Osteoblast (primary cell): ENCODE measurements around the gene DTL. TPM values are rescaled to one million over a fixed set of nuclear protein-coding genes. Genes with fewer than 3 reads are reported as not detected.

Experiments
- DNase-seq: peaks from one replicate; pipeline ENCODE4 v3.0.0; 2011; ENCODE audit warnings: low spot score, mixed read lengths; ENCODE audit not compliant: insufficient read length; ENCODE audit errors: missing footprints
- H2AFZ ChIP-seq: 2 replicates; pipeline ENCODE4 v1.6.0; 2011; ENCODE audit warnings: mild to moderate bottlenecking, low read length
- H3K27ac ChIP-seq: 2 replicates; pipeline ENCODE4 v1.5.1; 2011; ENCODE audit warnings: mild to moderate bottlenecking, low read depth, low read length, moderate library complexity
- H3K27me3 ChIP-seq: 2 replicates; pipeline ENCODE4 v1.6.0; 2012; ENCODE audit warnings: mild to moderate bottlenecking, control low read depth, inconsistent platforms, low read length, moderate library complexity; ENCODE audit not compliant: insufficient read depth
- H3K36me3 ChIP-seq: 2 replicates; pipeline ENCODE4 v1.5.1; 2011; ENCODE audit warnings: mild to moderate bottlenecking, low read length, control low read depth, moderate library complexity; ENCODE audit not compliant: insufficient read depth
- H3K4me1 ChIP-seq: 2 replicates; pipeline ENCODE4 v1.5.1; 2011; ENCODE audit warnings: mild to moderate bottlenecking, low read length, control low read depth, moderate library complexity; ENCODE audit not compliant: insufficient read depth
- H3K4me2 ChIP-seq: 2 replicates; pipeline ENCODE4 v1.6.0; 2011; ENCODE audit warnings: mild to moderate bottlenecking, low read length; ENCODE audit not compliant: insufficient read depth
- H3K4me3 ChIP-seq: fragments of 200-600 bp; sonication (generic); 3 replicates; pipeline ENCODE4 v1.5.1; 2012; ENCODE audit warnings: mild to moderate bottlenecking, low read length, inconsistent platforms; ENCODE audit not compliant: insufficient read depth
- H3K79me2 ChIP-seq: 2 replicates; pipeline ENCODE4 v1.6.0; 2012; ENCODE audit warnings: mild to moderate bottlenecking, low read length, control low read depth, inconsistent platforms; ENCODE audit not compliant: insufficient read depth
- H3K9me3 ChIP-seq: 2 replicates; pipeline ENCODE4 v1.5.1; 2011; ENCODE audit warnings: low read depth, low read length, control low read depth
- H4K20me1 ChIP-seq: 2 replicates; pipeline ENCODE4 v1.6.0; 2012; ENCODE audit warnings: mild to moderate bottlenecking, low read length, control low read depth; ENCODE audit not compliant: insufficient read depth
- CTCF ChIP-seq: IDR thresholded peaks from 2 replicates; pipeline ENCODE4 v1.5.1; 2011; ENCODE audit warnings: mild to moderate bottlenecking, low read depth, low read length, moderate library complexity; ENCODE audit errors: extremely low read depth
- total RNA-seq: library from RNA; depleted of rRNA; stranded (reverse); fragments of >200 nt; gene quantifications from 2 replicates; pipeline ENCODE4 v1.2.3, GENCODE V29; 2012

DTL gene
- total RNA-seq, 1 donor: 2.9 TPM

- Histone ChIP-seq H3K79me2 (no peaks in the 10 kb centered on the region), H3K27me3 (no peaks in the 10 kb centered on the region), H2AFZ (peak overlapping the region; percentile 35), H3K9me3 (no peaks in the 10 kb centered on the region), H3K4me2 (no peak overlapping the region), H3K36me3 (no peaks in the 10 kb centered on the region), H3K27ac (no peak overlapping the region), H3K4me1 (no peaks in the 10 kb centered on the region), H4K20me1 (no peaks in the 10 kb centered on the region), H3K4me3 (no peak overlapping the region)
- TF ChIP-seq CTCF: no peak
- DNase-seq: peak; percentile 69
Measured at GRCh38 chr1:212124690-212125582, 89.4 kb downstream of the DTL start.

- Histone ChIP-seq H3K4me2 (no peak overlapping the region), H3K36me3 (no peaks in the 10 kb centered on the region), H2AFZ (no peak overlapping the region), H4K20me1 (no peaks in the 10 kb centered on the region), H3K79me2 (no peaks in the 10 kb centered on the region), H3K9me3 (no peaks in the 10 kb centered on the region), H3K4me3 (no peak overlapping the region), H3K27me3 (no peaks in the 10 kb centered on the region), H3K27ac (no peak overlapping the region), H3K4me1 (no peaks in the 10 kb centered on the region)
- no peak for TF ChIP-seq CTCF
- DNase-seq: no peak
Measured at GRCh38 chr1:212125654-212126053, 90.1 kb downstream of the DTL start.

DNA sequence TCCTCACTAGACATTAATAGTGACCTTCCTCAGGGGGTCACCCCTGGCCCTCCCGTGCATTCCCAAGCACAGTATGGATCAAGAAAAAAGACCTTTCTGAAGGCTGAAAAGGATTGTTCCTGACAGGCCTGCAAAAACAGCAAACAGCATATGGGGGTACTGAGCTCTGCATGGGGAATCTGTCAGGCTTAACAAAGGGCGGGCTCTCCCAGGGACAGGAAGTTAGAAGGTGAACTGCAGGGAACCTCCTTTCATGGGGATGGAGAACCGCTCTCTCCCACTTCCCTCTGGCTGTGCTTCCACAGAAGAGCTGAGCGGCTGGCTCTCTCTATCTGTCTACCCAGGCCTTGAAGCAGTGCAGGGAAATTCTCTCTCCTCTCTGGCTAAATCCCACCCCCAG, 91.7 kb downstream of the DTL start:
- Histone ChIP-seq H4K20me1 (no peaks in the 10 kb centered on the region), H3K9me3 (no peaks in the 10 kb centered on the region), H3K4me1 (no peaks in the 10 kb centered on the region), H2AFZ (no peak overlapping the region), H3K36me3 (no peaks in the 10 kb centered on the region), H3K27me3 (no peaks in the 10 kb centered on the region), H3K79me2 (no peaks in the 10 kb centered on the region), H3K4me2 (no peak overlapping the region), H3K27ac (no peak overlapping the region), H3K4me3 (no peak overlapping the region)
- no peak for TF ChIP-seq CTCF
- no peak for DNase-seq

GRCh38 chr1:212129781-212130180, 94.2 kb downstream of the DTL start:
- H3K4me1 ChIP-seq: no peaks in the 10 kb centered on the region
- no peak for DNase-seq
- no peak overlapping the region for H2AFZ ChIP-seq
- no peaks in the 10 kb centered on the region for H3K9me3 ChIP-seq
- no peak overlapping the region for H3K4me2 ChIP-seq
- no peak for TF ChIP-seq CTCF
- no peaks in the 10 kb centered on the region for H3K27me3 ChIP-seq
- H3K27ac ChIP-seq: no peak overlapping the region
- no peaks in the 10 kb centered on the region for H3K36me3 ChIP-seq
- H4K20me1 ChIP-seq: no peaks in the 10 kb centered on the region
- H3K4me3 ChIP-seq: no peak overlapping the region
- no peaks in the 10 kb centered on the region for H3K79me2 ChIP-seq
